Kidney (tissue), 14 donors: ENCODE data around the gene GJB1. TPM values are rescaled to one million over a fixed set of nuclear protein-coding genes. Genes with fewer than 3 reads are reported as not detected.
A peak's percentile ranks its signal among the peaks of the same experiment; 100 is the strongest.

Source experiments
- DNase-seq, 5 donors: peaks; one replicate each; pipeline ENCODE4 v3.0.0-alpha.2; 2013 to 2020
- FAIRE-seq: peaks from 2 replicates; lab custom pipeline; 2012; peaks lifted over from hg19 to GRCh38; lab: Jason Lieb, UNC
- H3K27ac ChIP-seq, 2 donors: one replicate each; pipeline ENCODE4 v1.7.0; 2013; ENCODE audit warnings: low read depth in 2 of 2, low read length in 2 of 2, inconsistent platforms in 1 of 2
- H3K27me3 ChIP-seq: one replicate; pipeline ENCODE4 v1.7.1; 2013; ENCODE audit warnings: low read length, inconsistent platforms; ENCODE audit not compliant: control insufficient read depth, insufficient read depth
- H3K36me3 ChIP-seq, 3 donors: one replicate each; pipeline versions ENCODE4 v1.7.0 to v1.7.1; 2013; ENCODE audit warnings: low read length in 3 of 3, control low read depth in 1 of 3, inconsistent platforms in 1 of 3; ENCODE audit not compliant: insufficient read depth in 3 of 3, control insufficient read depth in 2 of 3
- H3K4me1 ChIP-seq, 3 donors: one replicate each; pipeline versions ENCODE4 v1.7.0 to v1.7.1; 2013; ENCODE audit warnings: low read length in 3 of 3, inconsistent platforms in 1 of 3, low read depth in 1 of 3; ENCODE audit not compliant: control insufficient read depth in 2 of 3, insufficient read depth in 2 of 3
- H3K4me3 ChIP-seq, 3 donors: one replicate each; pipeline versions ENCODE4 v1.7.0 to v1.8.1; 2013; ENCODE audit warnings: low read length in 3 of 3, control low read depth in 1 of 3, inconsistent platforms in 1 of 3
- H3K9ac ChIP-seq, 3 donors: one replicate each; pipeline versions ENCODE4 v1.7.0 to v1.7.1; 2013; ENCODE audit warnings: low read length in 3 of 3, control low read depth in 1 of 3, inconsistent platforms in 1 of 3
- H3K9me3 ChIP-seq, 3 donors: one replicate each; pipeline versions ENCODE4 v1.7.0 to v1.7.1; 2013; ENCODE audit warnings: low read length in 3 of 3, control low read depth in 1 of 3, inconsistent platforms in 1 of 3; ENCODE audit not compliant: control insufficient read depth in 2 of 3, insufficient read depth in 1 of 3
- intact Hi-C: fragments of 100-400 bp; cut with DNase I; formaldehyde crosslinking; loops from one replicate; pipeline ENCODE4 v1.11.1; 2022
- polyA plus RNA-seq: library from polyadenylated mRNA; stranded (reverse); fragments of 350-450 nt; fragmentation: Illumina TruSeq; extraction: RNeasy Lipid Tissue Mini Kit (QIAGEN cat#74804); gene quantifications from one replicate; pipeline ENCODE4 v1.2.3, GENCODE V29; 2014; ENCODE audit warnings: low read depth, low replicate concordance; ENCODE audit not compliant: insufficient read depth
- total RNA-seq: library from RNA; stranded (reverse); fragmentation: NEBNext Ultra II Directional; extraction: Animal tissue kit (Norgen Biotek cat#: 25700); gene quantifications from one replicate; pipeline ENCODE4 v1.2.1, GENCODE V29; 2021
- TF ChIP-seq, protein P1 (sequence below): IDR thresholded peaks from 3 replicates; pipeline ENCODE4 v1.5.1; 2012; ENCODE audit warnings: mild to moderate bottlenecking, moderate library complexity, borderline replicate concordance; ENCODE audit not compliant: insufficient read depth; ENCODE audit errors: extremely low read depth
- donor health status: control.
- donor health status: control.
- donor health status: control.
- donor health status: control.
- donor health status: control.
- donor health status: DM: yes; HTN: yes; CAD: no.
- donor health status: Normal renal cell carcinoma (clear cell type).

GJB1 gene
- total and polyA plus RNA-seq, 2 donors from 2014 or later, result 22.4 to 59.0 TPM

DNA sequence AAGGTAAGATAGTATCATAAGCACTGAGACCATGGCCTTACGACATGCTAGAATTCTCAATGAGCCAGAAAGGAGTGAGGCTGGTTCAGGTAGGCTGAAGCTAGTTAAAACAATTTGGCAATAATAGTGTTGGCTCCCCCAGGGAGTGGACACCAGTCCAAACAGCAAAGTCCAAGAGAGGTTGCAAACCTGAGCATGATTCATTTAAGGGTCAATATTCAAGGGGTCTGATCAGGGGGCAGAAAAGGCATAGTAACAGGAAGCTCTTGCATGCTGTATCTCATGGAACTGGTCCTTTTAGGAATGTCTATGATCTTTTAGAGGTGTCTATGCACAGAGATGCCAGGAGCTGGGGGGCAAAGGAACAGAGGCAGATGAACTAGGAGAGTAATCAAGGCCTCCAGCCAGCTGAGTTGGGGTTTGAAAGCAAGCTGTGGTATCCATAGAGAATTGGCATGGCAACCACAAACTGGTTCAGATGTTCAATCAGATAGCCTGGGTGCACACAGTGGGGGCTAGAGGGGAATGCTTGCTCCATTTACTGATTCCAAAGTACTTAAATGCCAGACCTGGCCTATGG, 5.1 kb downstream of the GJB1 start:
- H3K27ac ChIP-seq, result peak overlapping the region in 1 of 2 donors; percentile 57
- intact Hi-C loops, result no loop called here
- DNase-seq (no peak), FAIRE-seq (peak; percentile 6)
- no peak overlapping the region for H3K4me3 ChIP-seq
- no peaks in the 10 kb centered on the region for H3K9me3 ChIP-seq
- peaks cover 0 to 6% (median 0%) of the 10 kb centered on the region in 3 donors for H3K4me1 ChIP-seq
- H3K36me3 ChIP-seq, result no peaks in the 10 kb centered on the region
- H3K27me3 ChIP-seq, result no peaks in the 10 kb centered on the region
- H3K9ac ChIP-seq, result no peak overlapping the region
- TF ChIP-seq, protein P1, sequence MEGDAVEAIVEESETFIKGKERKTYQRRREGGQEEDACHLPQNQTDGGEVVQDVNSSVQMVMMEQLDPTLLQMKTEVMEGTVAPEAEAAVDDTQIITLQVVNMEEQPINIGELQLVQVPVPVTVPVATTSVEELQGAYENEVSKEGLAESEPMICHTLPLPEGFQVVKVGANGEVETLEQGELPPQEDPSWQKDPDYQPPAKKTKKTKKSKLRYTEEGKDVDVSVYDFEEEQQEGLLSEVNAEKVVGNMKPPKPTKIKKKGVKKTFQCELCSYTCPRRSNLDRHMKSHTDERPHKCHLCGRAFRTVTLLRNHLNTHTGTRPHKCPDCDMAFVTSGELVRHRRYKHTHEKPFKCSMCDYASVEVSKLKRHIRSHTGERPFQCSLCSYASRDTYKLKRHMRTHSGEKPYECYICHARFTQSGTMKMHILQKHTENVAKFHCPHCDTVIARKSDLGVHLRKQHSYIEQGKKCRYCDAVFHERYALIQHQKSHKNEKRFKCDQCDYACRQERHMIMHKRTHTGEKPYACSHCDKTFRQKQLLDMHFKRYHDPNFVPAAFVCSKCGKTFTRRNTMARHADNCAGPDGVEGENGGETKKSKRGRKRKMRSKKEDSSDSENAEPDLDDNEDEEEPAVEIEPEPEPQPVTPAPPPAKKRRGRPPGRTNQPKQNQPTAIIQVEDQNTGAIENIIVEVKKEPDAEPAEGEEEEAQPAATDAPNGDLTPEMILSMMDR, result no peak

DNA sequence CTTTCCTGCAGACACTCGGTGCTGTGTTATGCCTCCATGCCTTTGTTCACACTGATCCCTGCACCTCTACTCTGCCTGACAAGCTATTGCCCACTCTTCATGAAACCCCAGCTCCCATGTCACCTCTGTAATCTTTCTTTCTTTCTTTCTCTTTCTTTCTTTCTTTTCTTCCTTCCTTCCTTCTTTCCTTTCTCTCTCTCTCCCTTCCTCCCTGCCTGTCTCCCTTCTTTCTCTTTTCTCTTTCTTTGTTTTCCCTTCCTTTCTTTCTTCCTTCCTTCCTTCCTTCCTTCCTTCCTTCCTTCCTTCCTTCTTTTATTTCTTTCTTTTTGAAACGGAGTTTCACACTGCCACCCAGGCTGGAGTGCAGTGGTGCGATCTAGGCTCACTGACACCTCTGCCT, 12.5 kb downstream of the GJB1 start:
- H3K9ac ChIP-seq, result no peak overlapping the region
- no peak overlapping the region for H3K27ac ChIP-seq
- no peaks in the 10 kb centered on the region for H3K4me1 ChIP-seq
- no peaks in the 10 kb centered on the region for H3K27me3 ChIP-seq
- no peaks in the 10 kb centered on the region for H3K9me3 ChIP-seq
- no peak for DNase-seq
- no peak for FAIRE-seq
- intact Hi-C loops, result no loop called here
- TF ChIP-seq, protein P1, result no peak
- H3K4me3 ChIP-seq, result no peak overlapping the region
- no peaks in the 10 kb centered on the region for H3K36me3 ChIP-seq

DNA sequence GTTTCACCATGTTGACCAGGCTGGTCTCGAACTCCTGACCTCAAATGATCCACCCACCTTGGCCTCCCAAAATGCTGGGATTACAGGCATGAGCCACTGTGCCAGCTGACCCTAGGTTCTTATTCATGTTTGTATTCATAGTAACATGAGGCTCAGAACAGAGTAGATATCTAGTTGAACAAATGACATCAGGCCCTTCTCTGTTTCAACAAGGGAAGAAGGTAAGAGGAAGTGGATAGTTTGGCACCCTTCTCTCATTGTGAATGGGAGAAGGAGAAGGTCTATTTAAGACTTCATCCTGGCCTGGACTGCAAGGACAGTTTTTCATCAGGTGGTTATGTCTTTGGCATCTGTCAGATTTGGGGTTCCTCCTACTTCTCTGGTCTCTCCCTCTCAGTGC, 13.8 kb downstream of the GJB1 start:
- DNase-seq (no peak), FAIRE-seq (no peak)
- H3K4me1 ChIP-seq, result no peaks in the 10 kb centered on the region
- no peak overlapping the region for H3K9ac ChIP-seq
- no peak overlapping the region for H3K4me3 ChIP-seq
- intact Hi-C loops, result no loop called here
- no peaks in the 10 kb centered on the region for H3K9me3 ChIP-seq
- no peaks in the 10 kb centered on the region for H3K27me3 ChIP-seq
- H3K27ac ChIP-seq, result no peak overlapping the region
- TF ChIP-seq, protein P1, result no peak
- H3K36me3 ChIP-seq, result peaks cover 0 to 6% (median 0%) of the 10 kb centered on the region in 3 donors

DNA sequence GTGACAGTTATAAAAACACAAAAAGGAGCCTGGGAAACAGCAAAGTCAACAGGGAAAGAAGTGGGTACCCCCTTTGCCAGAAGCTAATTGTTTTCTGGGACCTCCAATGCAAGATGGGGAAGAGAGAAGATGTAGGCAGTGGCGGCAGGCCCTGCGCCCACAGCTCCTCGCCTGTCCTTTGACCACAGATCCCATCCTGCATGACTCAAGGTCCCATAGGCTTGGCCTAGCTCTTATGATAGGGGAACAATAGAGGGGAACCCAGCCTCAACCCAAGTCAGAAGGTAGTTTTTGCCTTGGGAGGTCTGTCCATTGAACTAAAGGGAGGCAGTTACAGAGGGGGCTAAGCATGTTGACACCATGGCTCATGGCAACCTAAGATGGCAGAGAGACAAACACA, 16.8 kb downstream of the GJB1 start:
- Histone ChIP-seq H3K27ac (no peak overlapping the region), H3K9me3 (no peaks in the 10 kb centered on the region), H3K4me3 (no peak overlapping the region), H3K9ac (no peak overlapping the region), H3K36me3 (peaks cover 0 to 31% (median 8%) of the 10 kb centered on the region in 3 donors), H3K27me3 (no peaks in the 10 kb centered on the region), H3K4me1 (no peaks in the 10 kb centered on the region)
- TF ChIP-seq, protein P1, result no peak
- intact Hi-C loops, result no loop called here
- FAIRE-seq (no peak), DNase-seq (no peak)
